Measurements from ENCODE around the gene GABBR1. TPM values are rescaled to one million over a fixed set of nuclear protein-coding genes. Genes with fewer than 3 reads are reported as not detected.

GABBR1 gene
- total RNA-seq, 1 experiment from 2014 or later, result 146 TPM

- no peaks in the 10 kb centered on the region for H3K27me3 ChIP-seq (ENCODE audit: insufficient read depth, low read length)
- H3K79me2 ChIP-seq (ENCODE audit: insufficient read depth, low read length), result no peaks in the 10 kb centered on the region
- no peak overlapping the region for H2AFZ ChIP-seq (ENCODE audit: low read length)
- H4K20me1 ChIP-seq (ENCODE audit: control insufficient read depth, insufficient read depth, insufficient read length), result no peaks in the 10 kb centered on the region
- no peak overlapping the region for H3K23ac ChIP-seq (ENCODE audit: insufficient read length, low read depth, low read length)
- no peaks in the 10 kb centered on the region for H3K9me3 ChIP-seq (ENCODE audit: control insufficient read depth, low read depth, low read length)
- peaks cover 2% of the 10 kb centered on the region; the same call in 1 of the 2 replicates for H3K4me1 ChIP-seq (ENCODE audit: insufficient read depth, low read length)
- H3K4me1 Mint-ChIP-seq, result peaks cover 21 to 23% of the 10 kb centered on the region in 2 experiments
- no peak overlapping the region for H2BK20ac ChIP-seq (ENCODE audit: low read depth, low read length, poor library complexity, severe bottlenecking)
- H3K9ac ChIP-seq (ENCODE audit: extremely low read depth, insufficient read length, low read length), result no peak overlapping the region
- no peak overlapping the region for H2BK120ac ChIP-seq (ENCODE audit: low read depth, low read length, poor library complexity, severe bottlenecking)
- H3K23me2 ChIP-seq (ENCODE audit: insufficient read length, low read depth, low read length, poor library complexity, severe bottlenecking), result no peaks in the 10 kb centered on the region
- WGBS (ENCODE audit: extremely low coverage, insufficient read length, low lambda C conversion rate), result no CpG with 5 or more reads among the region's 23 CpGs
- H3K56ac ChIP-seq (ENCODE audit: insufficient read length, low read depth, low read length), result no peak overlapping the region
- H3T11ph ChIP-seq (ENCODE audit: low read length), result no peak overlapping the region
- H3K27ac Mint-ChIP-seq, result peak overlapping the region in 1 of 3 experiments; percentile 27; a peak in 1 of 7 replicates
- H4K8ac ChIP-seq (replicated peaks; ENCODE audit: insufficient read length, low read depth, low read length), result no peak overlapping the region
- H2BK12ac ChIP-seq (ENCODE audit: insufficient read length, low read depth, low read length), result no peak overlapping the region
- H2BK5ac ChIP-seq (ENCODE audit: insufficient read length, low read length), result no peak overlapping the region
- H3K4ac ChIP-seq (ENCODE audit: low read depth, low read length), result no peak overlapping the region
- H3K4me2 ChIP-seq (ENCODE audit: insufficient read depth, insufficient read length, low read length), result no peak overlapping the region
- no peak for DNase-seq
- no peak overlapping the region for H3K18ac ChIP-seq (ENCODE audit: insufficient read length, low read depth, low read length)
- no peak overlapping the region for H3K14ac ChIP-seq (ENCODE audit: insufficient read depth, low read length)
- no peak overlapping the region for H2AK5ac ChIP-seq (ENCODE audit: insufficient read length, low read length)
- H2BK15ac ChIP-seq (ENCODE audit: low read depth, low read length), result no peak overlapping the region
- peak; percentile 87 for TF ChIP-seq CTCF (conservative IDR thresholded peaks at IDR 0.05)
- no peak overlapping the region for H4K5ac ChIP-seq (ENCODE audit: insufficient read length, low read depth, low read length)
- no peak overlapping the region for H4K91ac ChIP-seq (ENCODE audit: insufficient read length, low read depth, low read length)
- no peaks in the 10 kb centered on the region for H3K79me1 ChIP-seq (ENCODE audit: insufficient read depth, low read depth, low read length, poor library complexity, severe bottlenecking)
- no peaks in the 10 kb centered on the region for H3K27me3 Mint-ChIP-seq (ENCODE audit: low read depth)
- H3K36me3 Mint-ChIP-seq (ENCODE audit: insufficient read depth in 1 of 3, low read depth in 3 of 3), result no peaks in the 10 kb centered on the region
- no peak overlapping the region for H3K4me3 Mint-ChIP-seq
- no peak overlapping the region for H3K27ac ChIP-seq (ENCODE audit: insufficient read length, low read depth, low read length)
- H3K9me3 Mint-ChIP-seq, result no peaks in the 10 kb centered on the region
These were observed 15.1 kb upstream of the GABBR1 start for GRCh38 chr6:29647927-29648642.
